DND-41 (cell line): ENCODE data around the gene UBQLN1.

Experiments
- ATAC-seq: fragments of 200-7000 bp; cut with Tn5 transposase; 3 replicates; pipeline ENCODE4 v1.9.1; 2021; ENCODE audit warnings: low read depth; ENCODE audit not compliant: insufficient read depth
- DNase-seq: peaks from one replicate; pipeline ENCODE4 v3.0.0-alpha.2; 2020
- H2AFZ ChIP-seq: 2 replicates; pipeline ENCODE4 v1.6.0; 2012; ENCODE audit warnings: low read depth, low read length
- H3K27ac ChIP-seq: 2 replicates; pipeline ENCODE4 v1.5.1; 2012; ENCODE audit warnings: low read length, inconsistent platforms
- H3K27me3 ChIP-seq: fragments of 200-600 bp; sonication (generic); 2 replicates; pipeline ENCODE4 v1.6.0; 2012; ENCODE audit warnings: low read length, mild to moderate bottlenecking, inconsistent platforms; ENCODE audit not compliant: insufficient read depth, poor library complexity
- H3K36me3 ChIP-seq: 2 replicates; pipeline ENCODE4 v1.5.1; 2012; ENCODE audit warnings: low read length, inconsistent platforms; ENCODE audit not compliant: insufficient read depth
- H3K4me1 ChIP-seq: 2 replicates; pipeline ENCODE4 v1.5.1; 2012; ENCODE audit warnings: mild to moderate bottlenecking, low read length; ENCODE audit not compliant: insufficient read depth
- H3K4me2 ChIP-seq: 2 replicates; pipeline ENCODE4 v1.6.0; 2012; ENCODE audit warnings: mild to moderate bottlenecking, moderate library complexity, low read length, inconsistent platforms; ENCODE audit not compliant: insufficient read depth
- H3K4me3 ChIP-seq, 2 experiments: fragments of 200-600 bp in 1 of 2; shearing (Covaris generic) in 1 of 2; 2 replicates each; pipeline ENCODE4 v1.5.1; 2012 to 2016; ENCODE audit warnings: inconsistent platforms in 2 of 2, low read length in 2 of 2, mild to moderate bottlenecking in 2 of 2, low read depth in 1 of 2, moderate library complexity in 1 of 2
- H3K79me2 ChIP-seq: 2 replicates; pipeline ENCODE4 v1.6.0; 2012; ENCODE audit warnings: low read length, inconsistent platforms; ENCODE audit not compliant: insufficient read depth
- H3K9ac ChIP-seq: 2 replicates; pipeline ENCODE4 v1.6.0; 2012; ENCODE audit warnings: low read depth, mild to moderate bottlenecking, inconsistent platforms, low read length, moderate library complexity
- H3K9me3 ChIP-seq: 2 replicates; pipeline ENCODE4 v1.5.1; 2012; ENCODE audit warnings: low read length, moderate library complexity, mild to moderate bottlenecking, inconsistent platforms; ENCODE audit not compliant: insufficient read depth, severe bottlenecking
- H4K20me1 ChIP-seq: 2 replicates; pipeline ENCODE4 v1.6.0; 2012; ENCODE audit warnings: low read length; ENCODE audit not compliant: insufficient read depth
- CTCF ChIP-seq: IDR thresholded peaks from 2 replicates; pipeline ENCODE4 v1.5.1; 2012; ENCODE audit warnings: borderline replicate concordance, low read length, moderate library complexity, mild to moderate bottlenecking; ENCODE audit not compliant: poor library complexity, severe bottlenecking; ENCODE audit errors: extremely low read depth
- EZH2 ChIP-seq: IDR thresholded peaks from 3 replicates; pipeline ENCODE4 v1.6.1; 2012; ENCODE audit warnings: borderline replicate concordance, low read depth, mild to moderate bottlenecking, moderate library complexity, low read length, inconsistent platforms; ENCODE audit not compliant: severe bottlenecking

The UBQLN1 gene

GRCh38 chr9:83675466-83675865 is 32.3 kb downstream of the UBQLN1 start:
- H3K4me2 ChIP-seq, result no peak overlapping the region
- no peak overlapping the region for H3K9ac ChIP-seq
- peaks cover 44% of the 10 kb centered on the region for H3K79me2 ChIP-seq
- TF ChIP-seq EZH2 (no peak), CTCF (no peak)
- H3K27ac ChIP-seq, result no peak overlapping the region
- no peak overlapping the region for H2AFZ ChIP-seq
- H3K4me3 ChIP-seq, result no peak overlapping the region
- no peaks in the 10 kb centered on the region for H3K9me3 ChIP-seq
- no peaks in the 10 kb centered on the region for H3K27me3 ChIP-seq
- peaks cover 16% of the 10 kb centered on the region for H4K20me1 ChIP-seq
- DNase-seq (no peak), ATAC-seq (no peak)
- peaks cover 85% of the 10 kb centered on the region for H3K36me3 ChIP-seq
- no peaks in the 10 kb centered on the region for H3K4me1 ChIP-seq

GRCh38 chr9:83671451-83671850 is 36.3 kb downstream of the UBQLN1 start:
- no peak overlapping the region for H3K4me3 ChIP-seq
- H3K4me1 ChIP-seq, result no peaks in the 10 kb centered on the region
- no peak overlapping the region for H3K27ac ChIP-seq
- TF ChIP-seq CTCF, result no peak
- no peak for TF ChIP-seq EZH2
- H4K20me1 ChIP-seq, result peaks cover 10% of the 10 kb centered on the region
- no peaks in the 10 kb centered on the region for H3K9me3 ChIP-seq
- DNase-seq (no peak), ATAC-seq (no peak)
- peaks cover 88% of the 10 kb centered on the region for H3K36me3 ChIP-seq
- no peak overlapping the region for H3K4me2 ChIP-seq
- H2AFZ ChIP-seq, result no peak overlapping the region
- peaks cover 36% of the 10 kb centered on the region for H3K79me2 ChIP-seq
- no peaks in the 10 kb centered on the region for H3K27me3 ChIP-seq
- no peak overlapping the region for H3K9ac ChIP-seq

- Histone ChIP-seq H2AFZ (no peak overlapping the region), H3K9me3 (no peaks in the 10 kb centered on the region), H3K27ac (no peak overlapping the region), H3K4me3 (no peak overlapping the region), H3K4me2 (no peak overlapping the region), H4K20me1 (peaks cover 13% of the 10 kb centered on the region), H3K27me3 (no peaks in the 10 kb centered on the region), H3K4me1 (no peaks in the 10 kb centered on the region), H3K9ac (no peak overlapping the region), H3K36me3 (peaks cover 88% of the 10 kb centered on the region), H3K79me2 (peaks cover 36% of the 10 kb centered on the region)
- DNase-seq (no peak), ATAC-seq (no peak)
- no peak for TF ChIP-seq EZH2
- TF ChIP-seq CTCF, result no peak
Measured at GRCh38 chr9:83670381-83670780, 37.4 kb downstream of the UBQLN1 start.

- no peak overlapping the region for H3K4me3 ChIP-seq
- H3K27ac ChIP-seq, result no peak overlapping the region
- H3K9ac ChIP-seq, result no peak overlapping the region
- DNase-seq, result no peak
- H3K79me2 ChIP-seq, result peaks cover 25% of the 10 kb centered on the region
- H2AFZ ChIP-seq, result no peak overlapping the region
- no peak for ATAC-seq
- H3K27me3 ChIP-seq, result no peaks in the 10 kb centered on the region
- no peaks in the 10 kb centered on the region for H3K9me3 ChIP-seq
- H4K20me1 ChIP-seq, result peaks cover 13% of the 10 kb centered on the region
- TF ChIP-seq CTCF, result no peak
- no peak for TF ChIP-seq EZH2
- no peak overlapping the region for H3K4me2 ChIP-seq
- no peaks in the 10 kb centered on the region for H3K4me1 ChIP-seq
- peaks cover 88% of the 10 kb centered on the region for H3K36me3 ChIP-seq
Measured at GRCh38 chr9:83669067-83669466, 38.7 kb downstream of the UBQLN1 start.
